ENCODE measurements around the gene RNF31.

RNF31 gene

GRCh38 chr14:24182110-24182882 lies 35.0 kb downstream of the RNF31 start:
- FAIRE-seq (no peak), DNase-seq (ENCODE audit: low spot score) (no peak)

- DNase-seq (ENCODE audit: low spot score) (no peak), FAIRE-seq (no peak)
Observed at GRCh38 chr14:24183014-24183481, 35.8 kb downstream of the RNF31 start.

- DNase-seq (ENCODE audit: low spot score) (no peak), FAIRE-seq (no peak)
Observed at GRCh38 chr14:24184104-24184970, 37.0 kb downstream of the RNF31 start.

GRCh38 chr14:24185026-24185425 lies 37.7 kb downstream of the RNF31 start:
- DNase-seq (ENCODE audit: low spot score) (no peak), FAIRE-seq (no peak)

GRCh38 chr14:24185741-24186140 lies 38.4 kb downstream of the RNF31 start:
- no peak for DNase-seq (ENCODE audit: low spot score)
- FAIRE-seq, result no peak

GRCh38 chr14:24186831-24187538 lies 39.7 kb downstream of the RNF31 start:
- no peak for DNase-seq (ENCODE audit: low spot score)
- no peak for FAIRE-seq

- DNase-seq (ENCODE audit: low spot score) (no peak), FAIRE-seq (no peak)
Observed at GRCh38 chr14:24187539-24187915, 40.2 kb downstream of the RNF31 start.

- FAIRE-seq, result no peak
- peak; percentile 84 for DNase-seq (ENCODE audit: low spot score)
Observed at GRCh38 chr14:24188251-24189058, 41.2 kb downstream of the RNF31 start, which contains the start of gene IPO4. TSS of gene IPO4 (minus strand) at chr14:24188816. CDS start at chr14:24188787, 29 bp downstream.

- no peak for FAIRE-seq
- DNase-seq (ENCODE audit: low spot score), result no peak
Observed at GRCh38 chr14:24189059-24189375, 41.7 kb downstream of the RNF31 start.

- DNase-seq (ENCODE audit: low spot score) (no peak), FAIRE-seq (no peak)
Observed at GRCh38 chr14:24189460-24189859, 42.2 kb downstream of the RNF31 start.

- FAIRE-seq, result no peak
- DNase-seq (ENCODE audit: low spot score), result no peak
Observed at GRCh38 chr14:24190416-24190815, 43.1 kb downstream of the RNF31 start.

GRCh38 chr14:24192933-24193332 lies 45.6 kb downstream of the RNF31 start:
- DNase-seq (ENCODE audit: low spot score) (no peak), FAIRE-seq (no peak)

GRCh38 chr14:24194186-24194872 lies 47.0 kb downstream of the RNF31 start:
- FAIRE-seq (no peak), DNase-seq (ENCODE audit: low spot score) (no peak)

- no peak for DNase-seq (ENCODE audit: low spot score)
- FAIRE-seq, result no peak
Observed at GRCh38 chr14:24194873-24195185, 47.5 kb downstream of the RNF31 start.

GRCh38 chr14:24195186-24196070 lies 48.1 kb downstream of the RNF31 start, which contains the start of gene TM9SF1:
TSS of gene TM9SF1 (minus strand) at chr14:24195441. CDS start at chr14:24195019, 422 bp downstream.
- DNase-seq (ENCODE audit: low spot score), result peak; percentile 50
- FAIRE-seq, result no peak

- FAIRE-seq, result no peak
- DNase-seq (ENCODE audit: low spot score), result no peak
Observed at GRCh38 chr14:24196071-24197055, 49.1 kb downstream of the RNF31 start.

- DNase-seq (ENCODE audit: low spot score) (no peak), FAIRE-seq (no peak)
Observed at GRCh38 chr14:24197056-24197450, 49.8 kb downstream of the RNF31 start.

GRCh38 chr14:24198814-24199524 lies 51.7 kb downstream of the RNF31 start:
- FAIRE-seq (no peak), DNase-seq (ENCODE audit: low spot score) (no peak)

All from RCC 7860 (cell line).